A172 (cell line): Measurements from ENCODE around the gene ITPRIPL2. TPM values are rescaled to one million over a fixed set of nuclear protein-coding genes. Genes with fewer than 3 reads are reported as not detected.

Experiments
- DNase-seq: peaks from one replicate; pipeline ENCODE4 v3.0.0-alpha.2; 2015; ENCODE audit warnings: low spot score
- total RNA-seq: library from RNA; depleted of rRNA; stranded (reverse); fragments of >200 nt; shearing (Covaris generic); gene quantifications from 2 replicates; pipeline ENCODE4 v1.2.3, GENCODE V29; 2014

The ITPRIPL2 gene
- total RNA-seq, 1 experiment from 2014 or later, result 30.8 TPM

- peak; percentile 68 for DNase-seq
Observed at GRCh38 chr16:19142939-19143598, 29.3 kb downstream of the ITPRIPL2 start.

- no peak for DNase-seq
Observed at GRCh38 chr16:19143599-19143956, 29.8 kb downstream of the ITPRIPL2 start.

GRCh38 chr16:19145010-19145409 lies 31.2 kb downstream of the ITPRIPL2 start:
- DNase-seq, result no peak

- DNase-seq, result no peak
Observed at GRCh38 chr16:19147126-19147525, 33.4 kb downstream of the ITPRIPL2 start.

DNA sequence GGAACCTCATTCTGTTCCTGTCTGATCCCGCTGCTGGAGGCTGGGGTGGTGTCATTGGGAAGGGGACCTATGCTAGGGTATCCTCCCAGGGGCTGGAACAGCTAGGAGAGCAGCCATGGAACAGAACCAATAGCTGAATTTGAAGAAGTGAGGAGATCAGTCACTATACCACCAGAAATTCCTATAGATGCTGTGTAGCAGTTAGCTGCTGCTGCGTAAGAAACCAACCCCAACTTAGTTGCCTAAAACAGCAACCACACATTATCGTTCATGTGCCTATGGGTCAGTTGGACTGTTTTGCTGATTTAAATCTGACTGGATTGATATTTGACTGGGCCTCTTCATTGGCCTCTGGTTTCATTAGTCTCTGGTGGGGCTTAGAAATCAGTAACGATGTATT lies 33.9 kb downstream of the ITPRIPL2 start:
- no peak for DNase-seq

GRCh38 chr16:19148189-19148588 lies 34.4 kb downstream of the ITPRIPL2 start:
- no peak for DNase-seq

- DNase-seq, result no peak
Observed at GRCh38 chr16:19151310-19151709, 37.5 kb downstream of the ITPRIPL2 start.

- no peak for DNase-seq
Observed at GRCh38 chr16:19152042-19152441, 38.3 kb downstream of the ITPRIPL2 start.

GRCh38 chr16:19153876-19154275 lies 40.1 kb downstream of the ITPRIPL2 start:
- peak; percentile 41 for DNase-seq

- DNase-seq, result no peak
Observed at GRCh38 chr16:19162085-19162484, 48.3 kb downstream of the ITPRIPL2 start.

GRCh38 chr16:19163215-19163614 lies 49.5 kb downstream of the ITPRIPL2 start:
- no peak for DNase-seq

- no peak for DNase-seq
Observed at GRCh38 chr16:19164285-19164684, 50.5 kb downstream of the ITPRIPL2 start.

GRCh38 chr16:19165101-19165500 lies 51.3 kb downstream of the ITPRIPL2 start:
- peak; percentile 32 for DNase-seq

DNA sequence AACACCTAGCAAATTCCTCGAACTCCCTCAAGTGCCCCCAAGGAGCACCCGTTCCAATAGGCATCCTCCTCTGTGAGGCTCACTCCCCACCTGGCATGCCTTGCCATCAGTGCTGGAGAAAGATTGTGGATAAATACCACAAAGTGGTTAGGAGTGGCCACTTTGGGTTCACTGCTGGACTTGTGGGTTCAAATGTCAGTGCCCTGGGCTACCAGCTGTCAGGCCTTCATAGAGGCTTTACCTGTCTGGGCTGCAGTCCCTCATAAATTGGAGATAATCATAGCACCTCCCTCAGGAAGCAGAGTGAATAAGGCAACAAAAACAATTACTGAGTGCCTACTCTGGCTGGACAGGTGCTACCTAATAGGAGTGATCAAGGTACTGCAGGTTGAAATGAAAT lies 52.7 kb downstream of the ITPRIPL2 start:
- DNase-seq, result no peak

GRCh38 chr16:19167710-19168370 lies 54.1 kb downstream of the ITPRIPL2 start, which contains the start of gene SYT17:
Gene SYT17 (plus strand): TSS chr16:19168240. CDS start chr16:19168647, 407 bp downstream.
- peak; percentile 50 for DNase-seq

GRCh38 chr16:19168371-19169081 lies 54.8 kb downstream of the ITPRIPL2 start:
- no peak for DNase-seq

- no peak for DNase-seq
Observed at GRCh38 chr16:19169082-19169639, 55.4 kb downstream of the ITPRIPL2 start.

- no peak for DNase-seq
Observed at GRCh38 chr16:19170043-19170655, 56.4 kb downstream of the ITPRIPL2 start.
